HEK293 (cell line): Measurements from ENCODE around the gene CYP4F8.

Experiments
- CTCF ChIA-PET: fragments of 350-600 bp; formaldehyde crosslinking; extraction: SDS; loops from one replicate; lab custom pipeline; 2021; ENCODE audit warnings: antibody characterized with exemption; lab: Yijun Ruan, JAX
- POLR2A ChIA-PET: fragments of 300-600 bp; formaldehyde crosslinking; extraction: SDS; loops from one replicate; lab custom pipeline; 2020; ENCODE audit warnings: antibody characterized with exemption, inconsistent platforms; lab: Yijun Ruan, JAX
- H3K27ac ChIP-seq: fragments of 200-500 bp; sonication (Bioruptor generic); 2 replicates; pipeline ENCODE4 v1.5.1; 2014; ENCODE audit warnings: low read depth, low read length, control low read depth, inconsistent platforms; ENCODE audit errors: extremely low read depth
- H3K36me3 ChIP-seq, 2 experiments: fragments of 200-500 bp in 1 of 2; sonication (Bioruptor generic) in 1 of 2; 1 replicate in 1 of 2; 2 replicates in 1 of 2; pipeline ENCODE4 v1.5.1; 2014 to 2017; ENCODE audit warnings: inconsistent platforms in 2 of 2, low read length in 2 of 2; ENCODE audit not compliant: control insufficient read depth in 2 of 2, insufficient read depth in 1 of 2
- H3K4me1 ChIP-seq: fragments of 200-500 bp; sonication (Bioruptor generic); 2 replicates; pipeline ENCODE4 v1.5.1; 2014; ENCODE audit warnings: mild to moderate bottlenecking, low read length, inconsistent platforms; ENCODE audit not compliant: control insufficient read depth, insufficient read depth
- H3K4me3 ChIP-seq: 2 replicates; pipeline ENCODE4 v1.5.1; 2011; ENCODE audit warnings: low read depth, mild to moderate bottlenecking, control low read depth, low read length, moderate library complexity
- H3K9me3 ChIP-seq: fragments of 200-500 bp; sonication (Bioruptor generic); 2 replicates; pipeline ENCODE4 v1.5.1; 2014; ENCODE audit warnings: low read depth, low read length, inconsistent platforms; ENCODE audit not compliant: control insufficient read depth, insufficient read depth
- FEZF1 ChIP-seq: fragments of 450-650 bp; formaldehyde crosslinking; IDR thresholded peaks from 2 replicates; pipeline ENCODE4 v1.5.1; 2016; ENCODE audit warnings: missing biosample characterization, missing genetic modification characterization
- MZF1 ChIP-seq: fragments of 450-650 bp; formaldehyde crosslinking; IDR thresholded peaks from 2 replicates; pipeline ENCODE4 v1.5.1; 2017; ENCODE audit warnings: missing biosample characterization, missing genetic modification characterization, borderline replicate concordance
- OSR2 ChIP-seq: fragments of 450-650 bp; formaldehyde crosslinking; IDR thresholded peaks from 2 replicates; pipeline ENCODE4 v1.5.1; 2016; ENCODE audit warnings: missing biosample characterization, missing genetic modification characterization
- OVOL3 ChIP-seq: fragments of 450-650 bp; formaldehyde crosslinking; IDR thresholded peaks from 2 replicates; pipeline ENCODE4 v1.5.1; 2016; ENCODE audit warnings: missing biosample characterization, missing genetic modification characterization
- SCRT1 ChIP-seq: fragments of 450-650 bp; formaldehyde crosslinking; IDR thresholded peaks from 2 replicates; pipeline ENCODE4 v1.5.1; 2016; ENCODE audit warnings: missing biosample characterization, missing genetic modification characterization, borderline replicate concordance
- YY2 ChIP-seq: fragments of 450-650 bp; formaldehyde crosslinking; IDR thresholded peaks from 2 replicates; pipeline ENCODE4 v1.5.1; 2016; ENCODE audit warnings: missing biosample characterization, missing genetic modification characterization
- ZIC2 ChIP-seq: fragments of 450-650 bp; formaldehyde crosslinking; IDR thresholded peaks from 2 replicates; pipeline ENCODE4 v1.5.1; 2016; ENCODE audit warnings: missing biosample characterization, missing genetic modification characterization
- ZNF157 ChIP-seq: fragments of 450-650 bp; formaldehyde crosslinking; IDR thresholded peaks from 2 replicates; pipeline ENCODE4 v1.5.1; 2016; ENCODE audit warnings: missing biosample characterization, missing genetic modification characterization
- ZNF174 ChIP-seq: fragments of 450-650 bp; formaldehyde crosslinking; IDR thresholded peaks from 2 replicates; pipeline ENCODE4 v1.5.0; 2017; ENCODE audit warnings: missing biosample characterization, mild to moderate bottlenecking, missing genetic modification characterization
- ZNF221 ChIP-seq: fragments of 450-650 bp; formaldehyde crosslinking; IDR thresholded peaks from 2 replicates; pipeline ENCODE4 v1.5.1; 2017; ENCODE audit warnings: missing biosample characterization, missing genetic modification characterization, borderline replicate concordance
- ZNF274 ChIP-seq, 2 experiments: fragments of 200-500 bp in 1 of 2; fragments of 450-650 bp in 1 of 2; sonication (Bioruptor generic) in 1 of 2; formaldehyde crosslinking in 1 of 2; IDR thresholded peaks; 2 replicates each; pipeline versions ENCODE4 v1.5.1 to v1.6.1; 2014 to 2016; ENCODE audit warnings: borderline replicate concordance in 1 of 2, inconsistent platforms in 1 of 2, low read length in 1 of 2, missing biosample characterization in 1 of 2, missing genetic modification characterization in 1 of 2
- ZNF391 ChIP-seq: fragments of 450-650 bp; formaldehyde crosslinking; IDR thresholded peaks from 2 replicates; pipeline ENCODE4 v1.5.1; 2016; ENCODE audit warnings: low read depth, missing biosample characterization, missing genetic modification characterization, borderline replicate concordance
- ZNF660 ChIP-seq: fragments of 450-650 bp; IDR thresholded peaks from 2 replicates; pipeline ENCODE4 v1.5.1; 2018; ENCODE audit warnings: missing biosample characterization, mild to moderate bottlenecking, missing genetic modification characterization
- ZNF677 ChIP-seq: fragments of 450-650 bp; IDR thresholded peaks from 2 replicates; pipeline ENCODE4 v1.5.0; 2018; ENCODE audit warnings: missing biosample characterization, mild to moderate bottlenecking, missing genetic modification characterization, moderate library complexity
- ZNF777 ChIP-seq: fragments of 450-650 bp; formaldehyde crosslinking; IDR thresholded peaks from 2 replicates; pipeline ENCODE4 v1.5.1; 2017; ENCODE audit warnings: missing biosample characterization, missing genetic modification characterization, borderline replicate concordance
- TF ChIP-seq, protein P1 (sequence below): fragments of 450-650 bp; formaldehyde crosslinking; IDR thresholded peaks from 2 replicates; pipeline ENCODE4 v1.5.1; 2016; ENCODE audit warnings: missing biosample characterization, missing genetic modification characterization
- TF ChIP-seq, protein P2 (sequence below): fragments of 450-650 bp; formaldehyde crosslinking; IDR thresholded peaks from 2 replicates; pipeline ENCODE4 v1.5.1; 2016; ENCODE audit warnings: missing biosample characterization, missing genetic modification characterization
- TF ChIP-seq, protein P3 (sequence below): fragments of 450-650 bp; formaldehyde crosslinking; IDR thresholded peaks from 2 replicates; pipeline ENCODE4 v1.5.1; 2017; ENCODE audit warnings: missing biosample characterization, missing genetic modification characterization
- TF ChIP-seq, protein P4 (sequence below): fragments of 450-650 bp; formaldehyde crosslinking; IDR thresholded peaks from 2 replicates; pipeline ENCODE4 v1.5.0; 2017; ENCODE audit warnings: missing biosample characterization, missing genetic modification characterization, borderline replicate concordance
- TF ChIP-seq, protein P5 (sequence below): fragments of 450-650 bp; formaldehyde crosslinking; conservative IDR thresholded peaks from 2 replicates; pipeline ENCODE4 v1.5.1; 2016; ENCODE audit warnings: low read depth, missing biosample characterization, missing genetic modification characterization

The CYP4F8 gene

DNA sequence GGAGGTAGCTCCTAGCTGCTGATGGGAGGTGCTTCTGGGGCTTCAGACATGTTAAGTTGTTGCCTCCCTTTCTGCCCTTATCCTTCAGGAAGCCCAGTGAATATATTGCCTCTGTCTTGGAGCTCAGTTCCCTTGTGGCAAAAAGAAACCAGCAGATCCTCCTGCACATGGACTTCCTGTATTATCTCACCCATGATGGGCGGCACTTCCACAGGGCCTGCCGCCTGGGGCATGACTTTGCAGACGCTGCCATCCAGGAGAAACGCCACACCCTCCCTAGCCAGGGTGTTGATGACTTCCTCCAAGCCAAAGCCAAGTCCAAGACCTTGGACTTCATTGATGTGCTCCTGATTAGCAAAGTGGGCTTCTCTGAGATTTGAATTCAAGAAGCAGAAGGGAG is 51.9 kb downstream of the CYP4F8 start (continued):
- TF ChIP-seq, protein P1, sequence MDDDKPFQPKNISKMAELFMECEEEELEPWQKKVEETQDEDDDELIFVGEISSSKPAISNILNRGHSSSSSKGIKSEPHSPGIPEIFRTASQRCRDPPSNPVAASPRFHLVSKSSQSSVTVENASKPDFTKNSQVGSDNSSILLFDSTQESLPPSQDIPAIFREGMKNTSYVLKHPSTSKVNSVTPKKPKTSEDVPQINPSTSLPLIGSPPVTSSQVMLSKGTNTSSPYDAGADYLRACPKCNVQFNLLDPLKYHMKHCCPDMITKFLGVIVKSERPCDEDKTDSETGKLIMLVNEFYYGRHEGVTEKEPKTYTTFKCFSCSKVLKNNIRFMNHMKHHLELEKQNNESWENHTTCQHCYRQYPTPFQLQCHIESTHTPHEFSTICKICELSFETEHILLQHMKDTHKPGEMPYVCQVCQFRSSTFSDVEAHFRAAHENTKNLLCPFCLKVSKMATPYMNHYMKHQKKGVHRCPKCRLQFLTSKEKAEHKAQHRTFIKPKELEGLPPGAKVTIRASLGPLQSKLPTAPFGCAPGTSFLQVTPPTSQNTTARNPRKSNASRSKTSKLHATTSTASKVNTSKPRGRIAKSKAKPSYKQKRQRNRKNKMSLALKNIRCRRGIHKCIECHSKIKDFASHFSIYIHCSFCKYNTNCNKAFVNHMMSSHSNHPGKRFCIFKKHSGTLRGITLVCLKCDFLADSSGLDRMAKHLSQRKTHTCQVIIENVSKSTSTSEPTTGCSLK, result no peak
- TF ChIP-seq ZNF174 (tag by site-specific recombination) (no peak), ZNF660 (tag by site-specific recombination) (no peak), OVOL3 (tag by site-specific recombination) (no peak), SCRT1 (tag by site-specific recombination) (no peak), ZNF157 (tag by site-specific recombination) (no peak), ZNF391 (tag by site-specific recombination) (no peak)

DNA sequence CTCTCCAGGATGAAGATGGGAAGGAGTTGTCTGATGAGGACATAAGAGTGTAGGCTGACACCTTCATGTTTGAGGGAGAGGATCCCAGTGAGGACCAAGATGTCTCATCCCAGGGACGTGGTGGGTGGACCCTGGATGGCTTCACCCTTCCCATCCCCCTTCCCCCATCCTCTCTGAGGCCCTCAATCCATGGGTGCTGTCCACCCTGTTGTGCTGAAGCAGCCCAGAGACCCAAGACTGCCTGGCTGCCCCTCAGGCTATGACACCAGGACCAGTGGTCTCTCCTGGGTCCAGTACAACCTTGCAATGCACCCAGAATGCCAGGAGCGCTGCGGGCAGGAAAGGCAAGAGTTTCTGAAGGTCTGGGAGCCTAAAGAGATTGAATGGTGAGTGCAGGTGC is 54.4 kb downstream of the CYP4F8 start:
- CTCF ChIA-PET, result no interaction called here
- no peaks in the 10 kb centered on the region for H3K9me3 ChIP-seq
- TF ChIP-seq, protein P2, sequence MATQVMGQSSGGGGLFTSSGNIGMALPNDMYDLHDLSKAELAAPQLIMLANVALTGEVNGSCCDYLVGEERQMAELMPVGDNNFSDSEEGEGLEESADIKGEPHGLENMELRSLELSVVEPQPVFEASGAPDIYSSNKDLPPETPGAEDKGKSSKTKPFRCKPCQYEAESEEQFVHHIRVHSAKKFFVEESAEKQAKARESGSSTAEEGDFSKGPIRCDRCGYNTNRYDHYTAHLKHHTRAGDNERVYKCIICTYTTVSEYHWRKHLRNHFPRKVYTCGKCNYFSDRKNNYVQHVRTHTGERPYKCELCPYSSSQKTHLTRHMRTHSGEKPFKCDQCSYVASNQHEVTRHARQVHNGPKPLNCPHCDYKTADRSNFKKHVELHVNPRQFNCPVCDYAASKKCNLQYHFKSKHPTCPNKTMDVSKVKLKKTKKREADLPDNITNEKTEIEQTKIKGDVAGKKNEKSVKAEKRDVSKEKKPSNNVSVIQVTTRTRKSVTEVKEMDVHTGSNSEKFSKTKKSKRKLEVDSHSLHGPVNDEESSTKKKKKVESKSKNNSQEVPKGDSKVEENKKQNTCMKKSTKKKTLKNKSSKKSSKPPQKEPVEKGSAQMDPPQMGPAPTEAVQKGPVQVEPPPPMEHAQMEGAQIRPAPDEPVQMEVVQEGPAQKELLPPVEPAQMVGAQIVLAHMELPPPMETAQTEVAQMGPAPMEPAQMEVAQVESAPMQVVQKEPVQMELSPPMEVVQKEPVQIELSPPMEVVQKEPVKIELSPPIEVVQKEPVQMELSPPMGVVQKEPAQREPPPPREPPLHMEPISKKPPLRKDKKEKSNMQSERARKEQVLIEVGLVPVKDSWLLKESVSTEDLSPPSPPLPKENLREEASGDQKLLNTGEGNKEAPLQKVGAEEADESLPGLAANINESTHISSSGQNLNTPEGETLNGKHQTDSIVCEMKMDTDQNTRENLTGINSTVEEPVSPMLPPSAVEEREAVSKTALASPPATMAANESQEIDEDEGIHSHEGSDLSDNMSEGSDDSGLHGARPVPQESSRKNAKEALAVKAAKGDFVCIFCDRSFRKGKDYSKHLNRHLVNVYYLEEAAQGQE (tag by site-specific recombination), result peak; percentile 42; the same call in 1 of the 2 replicates
- TF ChIP-seq, protein P3, sequence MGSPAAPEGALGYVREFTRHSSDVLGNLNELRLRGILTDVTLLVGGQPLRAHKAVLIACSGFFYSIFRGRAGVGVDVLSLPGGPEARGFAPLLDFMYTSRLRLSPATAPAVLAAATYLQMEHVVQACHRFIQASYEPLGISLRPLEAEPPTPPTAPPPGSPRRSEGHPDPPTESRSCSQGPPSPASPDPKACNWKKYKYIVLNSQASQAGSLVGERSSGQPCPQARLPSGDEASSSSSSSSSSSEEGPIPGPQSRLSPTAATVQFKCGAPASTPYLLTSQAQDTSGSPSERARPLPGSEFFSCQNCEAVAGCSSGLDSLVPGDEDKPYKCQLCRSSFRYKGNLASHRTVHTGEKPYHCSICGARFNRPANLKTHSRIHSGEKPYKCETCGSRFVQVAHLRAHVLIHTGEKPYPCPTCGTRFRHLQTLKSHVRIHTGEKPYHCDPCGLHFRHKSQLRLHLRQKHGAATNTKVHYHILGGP (tag by site-specific recombination), result no peak
- TF ChIP-seq, all 188 proteins: peak for 1
- Histone ChIP-seq H3K36me3 (no peaks in the 10 kb centered on the region), H3K4me3 (no peak overlapping the region), H3K4me1 (no peaks in the 10 kb centered on the region), H3K27ac (no peak overlapping the region)
- POLR2A ChIA-PET, result no interaction called here

DNA sequence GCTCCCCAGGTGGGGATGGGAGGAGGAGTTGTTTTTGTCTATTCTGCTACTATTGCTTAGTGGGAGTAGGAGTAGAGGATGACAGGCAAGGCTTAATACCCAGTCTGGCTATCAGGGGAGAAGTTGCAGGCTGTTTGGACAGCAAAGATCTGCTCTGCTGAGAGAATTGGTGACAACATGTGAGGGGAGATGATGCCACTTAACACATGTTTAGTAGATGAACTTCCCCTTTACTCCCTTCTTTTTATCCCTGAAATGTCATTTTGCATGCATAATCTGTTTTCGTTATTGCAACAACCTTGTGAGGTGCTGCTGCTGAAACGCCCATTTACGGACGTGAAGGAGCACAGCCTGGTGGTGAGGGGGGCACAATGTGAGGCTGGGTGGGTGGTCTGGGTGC is 54.9 kb downstream of the CYP4F8 start:
- Histone ChIP-seq H3K4me3 (no peak overlapping the region), H3K36me3 (no peaks in the 10 kb centered on the region), H3K9me3 (no peaks in the 10 kb centered on the region), H3K4me1 (no peaks in the 10 kb centered on the region), H3K27ac (no peak overlapping the region)
- ChIA-PET CTCF (no interaction called here), POLR2A (no interaction called here)
- TF ChIP-seq ZIC2 (no peak), FEZF1 (no peak), OSR2 (tag by site-specific recombination) (no peak), MZF1 (tag by site-specific recombination) (no peak), ZNF777 (tag by site-specific recombination) (no peak), ZNF274 (IDR thresholded peaks at IDR 0.05; ENCODE audit: low read length) (no peak), ZNF274 (tag by site-specific recombination; IDR thresholded peaks at IDR 0.05; ENCODE audit: borderline replicate concordance) (no peak), YY2 (tag by site-specific recombination) (no peak), ZNF221 (tag by site-specific recombination) (no peak), ZNF677 (tag by site-specific recombination) (no peak)
- TF ChIP-seq, protein P4, sequence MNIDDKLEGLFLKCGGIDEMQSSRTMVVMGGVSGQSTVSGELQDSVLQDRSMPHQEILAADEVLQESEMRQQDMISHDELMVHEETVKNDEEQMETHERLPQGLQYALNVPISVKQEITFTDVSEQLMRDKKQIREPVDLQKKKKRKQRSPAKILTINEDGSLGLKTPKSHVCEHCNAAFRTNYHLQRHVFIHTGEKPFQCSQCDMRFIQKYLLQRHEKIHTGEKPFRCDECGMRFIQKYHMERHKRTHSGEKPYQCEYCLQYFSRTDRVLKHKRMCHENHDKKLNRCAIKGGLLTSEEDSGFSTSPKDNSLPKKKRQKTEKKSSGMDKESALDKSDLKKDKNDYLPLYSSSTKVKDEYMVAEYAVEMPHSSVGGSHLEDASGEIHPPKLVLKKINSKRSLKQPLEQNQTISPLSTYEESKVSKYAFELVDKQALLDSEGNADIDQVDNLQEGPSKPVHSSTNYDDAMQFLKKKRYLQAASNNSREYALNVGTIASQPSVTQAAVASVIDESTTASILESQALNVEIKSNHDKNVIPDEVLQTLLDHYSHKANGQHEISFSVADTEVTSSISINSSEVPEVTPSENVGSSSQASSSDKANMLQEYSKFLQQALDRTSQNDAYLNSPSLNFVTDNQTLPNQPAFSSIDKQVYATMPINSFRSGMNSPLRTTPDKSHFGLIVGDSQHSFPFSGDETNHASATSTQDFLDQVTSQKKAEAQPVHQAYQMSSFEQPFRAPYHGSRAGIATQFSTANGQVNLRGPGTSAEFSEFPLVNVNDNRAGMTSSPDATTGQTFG (tag by site-specific recombination), result no peak
- TF ChIP-seq, protein P5, sequence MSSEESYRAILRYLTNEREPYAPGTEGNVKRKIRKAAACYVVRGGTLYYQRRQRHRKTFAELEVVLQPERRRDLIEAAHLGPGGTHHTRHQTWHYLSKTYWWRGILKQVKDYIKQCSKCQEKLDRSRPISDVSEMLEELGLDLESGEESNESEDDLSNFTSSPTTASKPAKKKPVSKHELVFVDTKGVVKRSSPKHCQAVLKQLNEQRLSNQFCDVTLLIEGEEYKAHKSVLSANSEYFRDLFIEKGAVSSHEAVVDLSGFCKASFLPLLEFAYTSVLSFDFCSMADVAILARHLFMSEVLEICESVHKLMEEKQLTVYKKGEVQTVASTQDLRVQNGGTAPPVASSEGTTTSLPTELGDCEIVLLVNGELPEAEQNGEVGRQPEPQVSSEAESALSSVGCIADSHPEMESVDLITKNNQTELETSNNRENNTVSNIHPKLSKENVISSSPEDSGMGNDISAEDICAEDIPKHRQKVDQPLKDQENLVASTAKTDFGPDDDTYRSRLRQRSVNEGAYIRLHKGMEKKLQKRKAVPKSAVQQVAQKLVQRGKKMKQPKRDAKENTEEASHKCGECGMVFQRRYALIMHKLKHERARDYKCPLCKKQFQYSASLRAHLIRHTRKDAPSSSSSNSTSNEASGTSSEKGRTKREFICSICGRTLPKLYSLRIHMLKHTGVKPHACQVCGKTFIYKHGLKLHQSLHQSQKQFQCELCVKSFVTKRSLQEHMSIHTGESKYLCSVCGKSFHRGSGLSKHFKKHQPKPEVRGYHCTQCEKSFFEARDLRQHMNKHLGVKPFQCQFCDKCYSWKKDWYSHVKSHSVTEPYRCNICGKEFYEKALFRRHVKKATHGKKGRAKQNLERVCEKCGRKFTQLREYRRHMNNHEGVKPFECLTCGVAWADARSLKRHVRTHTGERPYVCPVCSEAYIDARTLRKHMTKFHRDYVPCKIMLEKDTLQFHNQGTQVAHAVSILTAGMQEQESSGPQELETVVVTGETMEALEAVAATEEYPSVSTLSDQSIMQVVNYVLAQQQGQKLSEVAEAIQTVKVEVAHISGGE (tag by site-specific recombination), result no peak
